Activated gamma-delta T cell treated with anti-CD3 and anti-CD28 coated beads, Interleukin-2, amount 50 U/mL, for 16 hours (primary cell): ENCODE results near the gene PIK3CB.
A peak's percentile ranks its signal among the peaks of the same experiment; 100 is the strongest.
"Not testable (repeated sequence)": the region's sequence is repeated elsewhere in the genome, so short reads cannot be mapped to it uniquely, and the experiment has no call there.

Experiments
- DNase-seq: peaks from one replicate; pipeline ENCODE4 v3.0.0-alpha.2; 2020; ENCODE audit warnings: low read depth

Gene PIK3CB

DNA sequence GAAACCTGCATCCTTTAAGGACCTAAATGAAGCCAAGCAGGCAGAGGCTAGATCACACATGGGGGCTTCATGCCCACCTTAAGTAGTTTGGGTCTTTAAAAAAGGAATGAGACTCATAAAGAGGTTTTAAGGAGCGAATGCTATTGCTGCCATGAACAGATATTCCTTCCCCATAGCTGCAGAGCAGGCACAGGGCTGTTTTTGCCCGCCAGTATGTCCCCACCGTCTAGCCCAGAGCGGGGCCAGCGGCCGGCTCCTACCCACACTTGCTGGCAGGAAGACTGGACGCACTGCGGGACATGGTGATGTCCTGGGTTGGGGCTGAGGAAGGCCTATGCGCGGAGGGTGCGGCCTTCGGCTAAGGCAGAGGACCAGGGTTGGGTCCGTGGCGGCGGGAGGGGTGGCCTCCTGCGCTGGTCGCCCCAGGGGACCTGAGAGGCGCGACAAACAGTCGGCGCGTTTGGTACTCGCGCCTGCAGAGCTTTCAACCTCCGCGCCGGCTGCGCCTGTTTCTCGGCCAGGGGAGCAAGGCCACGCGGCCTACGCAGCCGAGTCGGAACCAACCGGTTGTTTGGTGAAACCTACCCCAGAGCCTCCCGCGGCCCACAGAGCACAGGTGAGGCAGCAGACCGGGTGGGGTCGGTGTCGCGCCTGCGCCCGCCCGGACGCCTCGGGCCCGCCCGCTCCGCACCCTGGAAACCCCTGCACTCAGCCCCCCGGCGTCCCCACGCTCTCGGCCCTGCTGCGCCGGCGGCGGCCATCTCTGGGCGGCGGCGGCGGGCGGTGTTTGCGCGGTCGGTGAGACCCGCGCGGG is 226.2 kb downstream of the PIK3CB start, which contains the start of gene FAIM:
Gene FAIM, plus strand, starts transcription at position 450 of the 814 bp plus-strand sequence. CDS start 10,956 bp downstream, outside the sequence.
- peak; percentile 40 for DNase-seq

DNA sequence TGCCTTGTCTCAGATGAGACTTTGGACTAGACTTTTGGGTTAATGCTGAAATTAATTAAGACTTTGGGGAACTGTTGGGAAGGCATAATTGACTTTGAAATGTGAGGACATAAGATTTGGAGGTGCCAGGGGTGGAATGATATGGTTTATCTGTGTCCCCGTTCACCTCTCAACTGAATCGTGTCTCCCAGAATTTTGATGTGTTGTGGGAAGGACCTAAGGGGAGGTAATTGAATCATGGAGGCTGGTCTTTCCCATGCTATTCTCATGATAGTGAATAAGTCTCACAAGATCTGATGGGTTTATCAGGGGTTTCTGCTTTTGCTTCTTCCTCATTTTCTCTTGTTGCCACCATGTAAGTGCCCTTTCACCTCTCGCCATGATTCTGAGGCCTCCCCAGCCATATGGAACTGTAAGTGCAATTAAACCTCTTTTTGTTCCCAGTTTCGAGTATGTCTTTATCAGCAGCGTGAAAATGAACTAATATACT is 230.6 kb downstream of the PIK3CB start:
- not testable (repeated sequence) for DNase-seq
